ENCODE measurements around the gene KDM4C.

DNA sequence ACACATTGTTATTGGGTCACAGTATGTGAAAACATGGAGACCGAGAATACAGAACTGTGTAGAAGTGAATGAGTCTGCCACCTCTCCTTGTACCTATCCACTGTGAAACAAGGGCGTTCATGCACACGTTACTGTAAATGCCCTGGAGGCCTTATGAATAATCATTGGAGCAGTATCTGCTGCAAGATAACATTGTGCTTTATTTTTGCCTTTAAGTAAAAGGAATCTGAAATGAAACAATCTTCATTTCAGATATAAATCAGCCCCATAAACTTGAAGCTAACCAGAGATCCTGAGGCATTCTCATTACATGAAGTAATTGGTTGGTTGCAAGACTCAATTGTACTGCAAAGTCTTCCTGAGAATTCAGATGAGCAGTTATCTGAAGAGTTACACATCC, 419.6 kb downstream of the KDM4C start:
- TF ChIP-seq, protein P1, sequence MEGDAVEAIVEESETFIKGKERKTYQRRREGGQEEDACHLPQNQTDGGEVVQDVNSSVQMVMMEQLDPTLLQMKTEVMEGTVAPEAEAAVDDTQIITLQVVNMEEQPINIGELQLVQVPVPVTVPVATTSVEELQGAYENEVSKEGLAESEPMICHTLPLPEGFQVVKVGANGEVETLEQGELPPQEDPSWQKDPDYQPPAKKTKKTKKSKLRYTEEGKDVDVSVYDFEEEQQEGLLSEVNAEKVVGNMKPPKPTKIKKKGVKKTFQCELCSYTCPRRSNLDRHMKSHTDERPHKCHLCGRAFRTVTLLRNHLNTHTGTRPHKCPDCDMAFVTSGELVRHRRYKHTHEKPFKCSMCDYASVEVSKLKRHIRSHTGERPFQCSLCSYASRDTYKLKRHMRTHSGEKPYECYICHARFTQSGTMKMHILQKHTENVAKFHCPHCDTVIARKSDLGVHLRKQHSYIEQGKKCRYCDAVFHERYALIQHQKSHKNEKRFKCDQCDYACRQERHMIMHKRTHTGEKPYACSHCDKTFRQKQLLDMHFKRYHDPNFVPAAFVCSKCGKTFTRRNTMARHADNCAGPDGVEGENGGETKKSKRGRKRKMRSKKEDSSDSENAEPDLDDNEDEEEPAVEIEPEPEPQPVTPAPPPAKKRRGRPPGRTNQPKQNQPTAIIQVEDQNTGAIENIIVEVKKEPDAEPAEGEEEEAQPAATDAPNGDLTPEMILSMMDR (optimal IDR thresholded peaks at IDR 0.05 in 1 of 3, IDR thresholded peaks at IDR 0.05 in 1 of 3, conservative IDR thresholded peaks at IDR 0.05 in 1 of 3; ENCODE audit: extremely low read depth in 1 of 3, insufficient read depth in 2 of 3, low read length in 3 of 3): no peak
- no peak for TF ChIP-seq EZH2 (IDR thresholded peaks at IDR 0.05; ENCODE audit: low read length)
